OCI-LY3 (cell line): ENCODE measurements around the gene KATNAL2.
A peak's percentile ranks its signal among the peaks of the same experiment; 100 is the strongest.

Experiments used
- H2AFZ ChIP-seq: fragments of 200-600, 300-600 bp; shearing (Covaris generic); 2 replicates; pipeline ENCODE4 v1.6.0; 2014; ENCODE audit warnings: antibody characterized with exemption, low read depth, low read length
- H3K27ac ChIP-seq: fragments of 200-600, 300-600 bp; sonication (generic); 2 replicates; pipeline ENCODE4 v1.5.1; 2014; ENCODE audit warnings: mild to moderate bottlenecking, low read length, moderate library complexity, mixed read lengths
- H3K27me3 ChIP-seq: fragments of 200-600, 300-600 bp; sonication (generic); 2 replicates; pipeline ENCODE4 v1.6.1; 2014; ENCODE audit warnings: low read depth, low read length, mixed read lengths
- H3K36me3 ChIP-seq: fragments of 200-600, 300-600 bp; sonication (generic); replicated peaks from 2 replicates; pipeline ENCODE3; 2014; ENCODE audit warnings: low read depth, low read length, mixed read lengths
- H3K4me1 ChIP-seq: fragments of 300-600, 200-600 bp; sonication (generic); 2 replicates; pipeline ENCODE4 v1.6.1; 2014; ENCODE audit warnings: low read length, mixed read lengths
- H3K4me2 ChIP-seq: fragments of 200-600, 300-600 bp; sonication (generic); 2 replicates; pipeline ENCODE4 v1.6.1; 2014; ENCODE audit warnings: low read length, mixed read lengths
- H3K4me3 ChIP-seq: fragments of 300-600, 200-600 bp; sonication (generic); 2 replicates; pipeline ENCODE4 v1.5.1; 2014; ENCODE audit warnings: antibody characterized with exemption, mild to moderate bottlenecking, low read length, moderate library complexity
- H3K79me2 ChIP-seq: fragments of 300-600, 200-600 bp; shearing (Covaris generic); 2 replicates; pipeline ENCODE4 v1.6.1; 2014; ENCODE audit warnings: mild to moderate bottlenecking, low read length, mixed read lengths
- H3K9ac ChIP-seq: fragments of 300-600, 200-600 bp; shearing (Covaris generic); 2 replicates; pipeline ENCODE4 v1.6.0; 2014; ENCODE audit warnings: mild to moderate bottlenecking, low read length, moderate library complexity
- H3K9me3 ChIP-seq: fragments of 200-600, 300-600 bp; shearing (Covaris generic); 2 replicates; pipeline ENCODE4 v1.6.1; 2014; ENCODE audit warnings: low read length, mixed read lengths; ENCODE audit not compliant: insufficient read depth
- H4K20me1 ChIP-seq: fragments of 200-600, 300-600 bp; sonication (generic); 2 replicates; pipeline ENCODE4 v1.6.1; 2016; ENCODE audit warnings: low read length, mixed read lengths; ENCODE audit not compliant: insufficient read depth
- CTCF ChIP-seq: fragments of 200-600, 300-600 bp; sonication (generic); IDR thresholded peaks from 2 replicates; pipeline ENCODE4 v1.5.1; 2014; ENCODE audit warnings: antibody characterized with exemption, low read length, low read depth
- EZH2phosphoT487 ChIP-seq: fragments of 200-600 bp; shearing (Covaris generic); IDR thresholded peaks from 2 replicates; pipeline ENCODE4 v1.6.1; 2018; ENCODE audit warnings: antibody characterized with exemption, mixed run types, low read depth

Gene KATNAL2

GRCh38 chr18:47081578-47081977, 164.2 kb downstream of the KATNAL2 start:
- no peaks in the 10 kb centered on the region for H3K4me1 ChIP-seq
- no peaks in the 10 kb centered on the region for H3K36me3 ChIP-seq
- no peaks in the 10 kb centered on the region for H3K9me3 ChIP-seq
- no peak overlapping the region for H3K4me2 ChIP-seq
- H3K27me3 ChIP-seq, result no peaks in the 10 kb centered on the region
- H3K4me3 ChIP-seq, result no peak overlapping the region
- H3K9ac ChIP-seq, result no peak overlapping the region
- TF ChIP-seq CTCF (no peak), EZH2phosphoT487 (no peak)
- no peak overlapping the region for H2AFZ ChIP-seq
- no peaks in the 10 kb centered on the region for H3K79me2 ChIP-seq
- H3K27ac ChIP-seq, result no peak overlapping the region
- no peaks in the 10 kb centered on the region for H4K20me1 ChIP-seq

- Histone ChIP-seq H4K20me1 (no peaks in the 10 kb centered on the region), H3K27ac (no peak overlapping the region), H3K9ac (no peak overlapping the region)
Measured at GRCh38 chr18:47087676-47088075, 170.3 kb downstream of the KATNAL2 start.

GRCh38 chr18:47095810-47096209, 178.4 kb downstream of the KATNAL2 start:
- TF ChIP-seq CTCF (no peak), EZH2phosphoT487 (no peak)
- H3K27ac ChIP-seq, result no peak overlapping the region
- no peaks in the 10 kb centered on the region for H3K9me3 ChIP-seq
- H3K4me1 ChIP-seq, result peaks cover 18% of the 10 kb centered on the region
- no peak overlapping the region for H2AFZ ChIP-seq
- no peaks in the 10 kb centered on the region for H4K20me1 ChIP-seq
- no peaks in the 10 kb centered on the region for H3K36me3 ChIP-seq
- no peak overlapping the region for H3K4me3 ChIP-seq
- H3K27me3 ChIP-seq, result no peaks in the 10 kb centered on the region
- H3K4me2 ChIP-seq, result no peak overlapping the region
- no peaks in the 10 kb centered on the region for H3K79me2 ChIP-seq
- no peak overlapping the region for H3K9ac ChIP-seq

More at GRCh38 chr18:47087676-47088075, 170.3 kb downstream of the KATNAL2 start:
- no peaks in the 10 kb centered on the region for H3K27me3 ChIP-seq
- H3K4me1 ChIP-seq, result no peaks in the 10 kb centered on the region
- no peaks in the 10 kb centered on the region for H3K9me3 ChIP-seq
- H3K4me2 ChIP-seq, result no peak overlapping the region
- TF ChIP-seq EZH2phosphoT487, result no peak
- TF ChIP-seq CTCF, result no peak
- H3K36me3 ChIP-seq, result no peaks in the 10 kb centered on the region
- no peak overlapping the region for H3K4me3 ChIP-seq
- no peaks in the 10 kb centered on the region for H3K79me2 ChIP-seq
- no peak overlapping the region for H2AFZ ChIP-seq

- no peak overlapping the region for H3K4me3 ChIP-seq
- H3K9me3 ChIP-seq, result no peaks in the 10 kb centered on the region
- no peak overlapping the region for H2AFZ ChIP-seq
- no peaks in the 10 kb centered on the region for H3K79me2 ChIP-seq
- peaks cover 13% of the 10 kb centered on the region for H3K36me3 ChIP-seq
- no peak overlapping the region for H3K4me2 ChIP-seq
- no peaks in the 10 kb centered on the region for H4K20me1 ChIP-seq
- TF ChIP-seq EZH2phosphoT487 (no peak), CTCF (peak; percentile 94)
- H3K4me1 ChIP-seq, result peaks cover 3% of the 10 kb centered on the region
- no peaks in the 10 kb centered on the region for H3K27me3 ChIP-seq
- no peak overlapping the region for H3K27ac ChIP-seq
- no peak overlapping the region for H3K9ac ChIP-seq
Measured at GRCh38 chr18:47100212-47100831, 182.9 kb downstream of the KATNAL2 start.
